Measurements from ENCODE around the gene FCER2. TPM values are rescaled to one million over a fixed set of nuclear protein-coding genes. Genes with fewer than 3 reads are reported as not detected.

The FCER2 gene
- total RNA-seq, 1 donor from 2014 or later = not detected

Other genes starting within 250 kb of the FCER2 start
- gene PEX11G, start 213.1 kb downstream of the FCER2 start, total RNA-seq = 2.7 and 4.1 TPM in 2 replicates
- 56.9 and 70.4 TPM in 2 replicates for gene ZNF358, start 186.0 kb downstream of the FCER2 start, total RNA-seq
- 10.6 and 25.2 TPM in 2 replicates for gene MCOLN1, start 179.5 kb downstream of the FCER2 start, total RNA-seq
- 176 and 230 TPM in 2 replicates for gene PNPLA6, start 166.4 kb downstream of the FCER2 start, total RNA-seq
- gene CAMSAP3, start 106.3 kb downstream of the FCER2 start, total RNA-seq = 0.41 and 0.82 TPM in 2 replicates
- 40.5 and 46.3 TPM in 2 replicates for gene XAB2, start 72.6 kb downstream of the FCER2 start, total RNA-seq
- 32.3 and 37.1 TPM in 2 replicates for gene PET100, start 72.3 kb downstream of the FCER2 start, total RNA-seq
- gene PCP2, start 68.4 kb downstream of the FCER2 start, total RNA-seq = not detected in 2 replicates
- gene STXBP2, start 65.0 kb downstream of the FCER2 start, total RNA-seq = 33.4 and 47.7 TPM in 2 replicates
- gene RETN, start 33.1 kb downstream of the FCER2 start, total RNA-seq = not detected in 2 replicates
- gene MCEMP1, start 25.0 kb downstream of the FCER2 start, total RNA-seq = not detected in 2 replicates
- 132 and 170 TPM in 2 replicates for gene TRAPPC5, start 21.3 kb downstream of the FCER2 start, total RNA-seq
- not detected in 2 replicates for gene CLEC4G, start 30.0 kb upstream of the FCER2 start, total RNA-seq
- not detected in 2 replicates for gene CD209, start 45.4 kb upstream of the FCER2 start, total RNA-seq
- 0.19 and 0.64 TPM in 2 replicates for gene CLEC4M, start 61.1 kb upstream of the FCER2 start, total RNA-seq
- 27.1 and 32.1 TPM in 2 replicates for gene EVI5L, start 128.1 kb upstream of the FCER2 start, total RNA-seq
- gene PRR36, start 172.3 kb upstream of the FCER2 start, total RNA-seq = not detected in 2 replicates
- gene LRRC8E, start 186.4 kb upstream of the FCER2 start, total RNA-seq = 2.8 and 3.0 TPM in 2 replicates
- gene MAP2K7, start 201.7 kb upstream of the FCER2 start, total RNA-seq = 10.6 and 16.5 TPM in 2 replicates
- 0.76 and 1.7 TPM in 2 replicates for gene TGFBR3L, start 212.7 kb upstream of the FCER2 start, total RNA-seq
- 32.6 and 37.7 TPM in 2 replicates for gene SNAPC2, start 218.2 kb upstream of the FCER2 start, total RNA-seq
- gene CTXN1, start 224.0 kb upstream of the FCER2 start, total RNA-seq = 47.1 and 50.5 TPM in 2 replicates
- 58.4 and 63.6 TPM in 2 replicates for gene TIMM44, start 241.5 kb upstream of the FCER2 start, total RNA-seq

Data from glomerular endothelial cell (primary cell).